Liver (tissue), 9 donors: ENCODE measurements around the gene GMCL1. TPM values are rescaled to one million over a fixed set of nuclear protein-coding genes. Genes with fewer than 3 reads are reported as not detected.

Experiments used
- DNase-seq: peaks from one replicate; pipeline ENCODE4 v3.0.0-alpha.2; 2017; ENCODE audit warnings: low spot score
- H3K27ac ChIP-seq, 2 donors: one replicate each; pipeline ENCODE4 v1.7.0; 2013; ENCODE audit warnings: inconsistent platforms in 2 of 2, low read length in 2 of 2, control low read depth in 1 of 2, low read depth in 1 of 2, mild to moderate bottlenecking in 1 of 2
- H3K27me3 ChIP-seq, 4 donors: one replicate each; pipeline versions ENCODE4 v1.6.1 to v1.7.0; 2013; ENCODE audit warnings: low read length in 3 of 4, inconsistent platforms in 1 of 4, mild to moderate bottlenecking in 1 of 4, moderate library complexity in 1 of 4; ENCODE audit not compliant: control insufficient read depth in 4 of 4, insufficient read depth in 4 of 4
- H3K36me3 ChIP-seq, 4 donors: one replicate each; pipeline versions ENCODE4 v1.6.1 to v1.7.0; 2013; ENCODE audit warnings: low read length in 3 of 4, mild to moderate bottlenecking in 3 of 4, low read depth in 1 of 4, moderate library complexity in 1 of 4; ENCODE audit not compliant: control insufficient read depth in 4 of 4, insufficient read depth in 3 of 4
- H3K4me1 ChIP-seq, 4 donors: one replicate each; pipeline versions ENCODE4 v1.6.1 to v1.7.0; 2013; ENCODE audit warnings: low read length in 3 of 4, mild to moderate bottlenecking in 3 of 4, moderate library complexity in 1 of 4; ENCODE audit not compliant: control insufficient read depth in 4 of 4, insufficient read depth in 4 of 4
- H3K4me3 ChIP-seq, 3 donors: one replicate each; pipeline versions ENCODE4 v1.6.1 to v1.7.0; 2013; ENCODE audit warnings: low read length in 3 of 3, control low read depth in 1 of 3, low read depth in 1 of 3, mild to moderate bottlenecking in 1 of 3
- H3K9ac ChIP-seq, 2 donors: one replicate each; pipeline ENCODE4 v1.7.0; 2013; ENCODE audit warnings: low read length in 2 of 2, mild to moderate bottlenecking in 2 of 2, moderate library complexity in 2 of 2, control low read depth in 1 of 2, low read depth in 1 of 2
- H3K9me3 ChIP-seq, 4 donors: one replicate each; pipeline versions ENCODE4 v1.6.1 to v1.7.0; 2013; ENCODE audit warnings: low read length in 3 of 4; ENCODE audit not compliant: control insufficient read depth in 4 of 4
- CTCF ChIP-seq: fragments of 150-350 bp; IDR thresholded peaks from 2 replicates; pipeline ENCODE4 v1.5.1; 2017; ENCODE audit warnings: improper control_type of control experiment, low read depth, low read length; ENCODE audit not compliant: missing input control
- EGR1 ChIP-seq, 2 donors: IDR thresholded peaks; 2 replicates each; pipeline ENCODE4 v1.6.1; 2016 to 2018; ENCODE audit warnings: antibody characterized with exemption in 2 of 2, low read depth in 2 of 2
- FOXA1 ChIP-seq: IDR thresholded peaks from 2 replicates; pipeline ENCODE4 v1.6.1; 2016; ENCODE audit warnings: antibody characterized with exemption
- GABPA ChIP-seq, 2 donors: IDR thresholded peaks in 1 of 2; conservative IDR thresholded peaks in 1 of 2; 2 replicates each; pipeline ENCODE4 v1.6.1; 2016; ENCODE audit warnings: antibody characterized with exemption in 2 of 2, mild to moderate bottlenecking in 1 of 2, moderate library complexity in 1 of 2
- HNF4A ChIP-seq, 2 donors: conservative IDR thresholded peaks; 2 replicates each; pipeline ENCODE4 v1.6.1; 2016; ENCODE audit warnings: antibody characterized with exemption in 2 of 2, mild to moderate bottlenecking in 2 of 2
- JUND ChIP-seq, 2 donors: IDR thresholded peaks; 2 replicates each; pipeline ENCODE4 v1.6.1; 2016; ENCODE audit warnings: antibody characterized with exemption in 2 of 2
- MAX ChIP-seq: IDR thresholded peaks from 2 replicates; pipeline ENCODE4 v1.6.1; 2016; ENCODE audit warnings: antibody characterized with exemption
- RAD21 ChIP-seq, 2 donors: IDR thresholded peaks; 2 replicates each; pipeline ENCODE4 v1.6.1; 2016; ENCODE audit warnings: antibody characterized with exemption in 2 of 2, mild to moderate bottlenecking in 2 of 2
- REST ChIP-seq: IDR thresholded peaks from 2 replicates; pipeline ENCODE4 v1.6.1; 2016; ENCODE audit warnings: antibody characterized with exemption, mild to moderate bottlenecking
- RXRA ChIP-seq, 2 donors: IDR thresholded peaks; 2 replicates each; pipeline ENCODE4 v1.6.1; 2017 to 2018; ENCODE audit warnings: antibody characterized with exemption in 2 of 2, mild to moderate bottlenecking in 1 of 2
- TAF1 ChIP-seq: conservative IDR thresholded peaks from 2 replicates; pipeline ENCODE4 v1.6.1; 2016; ENCODE audit warnings: antibody characterized with exemption, mild to moderate bottlenecking
- YY1 ChIP-seq: IDR thresholded peaks from 2 replicates; pipeline ENCODE4 v1.6.1; 2016; ENCODE audit warnings: antibody characterized with exemption, mild to moderate bottlenecking
- ZBTB33 ChIP-seq: IDR thresholded peaks from 2 replicates; pipeline ENCODE4 v1.6.1; 2016; ENCODE audit warnings: antibody characterized with exemption
- WGBS: extraction: QIAGEN DNeasy Blood & Tissue Kit; methylation state at CpG from one replicate; pipeline ENCODE4 v1.1.7; 2013; 5-methylcytosine and 5-hydroxymethylcytosine counted together
- polyA plus RNA-seq, 2 donors: library from polyadenylated mRNA; stranded (reverse) in 1 of 2; unstranded in 1 of 2; fragments of 200-250 nt in 1 of 2; fragments of >200 nt in 1 of 2; fragmentation: Nextera tagmentation in 1 of 2; extraction: Ambion mirVana in 1 of 2; gene quantifications; one replicate each; pipeline versions ENCODE4 v1.2.1 to v1.2.3, GENCODE V29; 2013 to 2015
- total RNA-seq, 2 donors: library from RNA; depleted of rRNA; stranded (reverse); fragments of >200 nt; gene quantifications; one replicate each; pipeline ENCODE4 v1.2.3, GENCODE V29; 2014
- donor health status: healthy.
- donor health status: healthy.
- donor health status: healthy.
- donor health status: healthy.
- donor health status: healthy.

Gene GMCL1
- total and polyA plus RNA-seq, 4 donors = 5.0 to 11.2 (median 7.0) TPM

- no peak for TF ChIP-seq ZBTB33
These were observed 21.5 kb upstream of the GMCL1 start (continued) for GRCh38 chr2:69807821-69808540.

- Histone ChIP-seq H3K9me3 (no peaks in the 10 kb centered on the region), H3K27me3 (no peaks in the 10 kb centered on the region), H3K4me3 (no peak overlapping the region), H3K36me3 (peaks cover 9 to 60% (median 48%) of the 10 kb centered on the region in 4 donors), H3K4me1 (peaks cover 0 to 3% (median 0%) of the 10 kb centered on the region in 4 donors), H3K27ac (no peak overlapping the region), H3K9ac (no peak overlapping the region)
- TF ChIP-seq FOXA1 = no peak
- no peak for TF ChIP-seq MAX
- no peak for TF ChIP-seq RAD21 (IDR thresholded peaks at IDR 0.05)
- no peak for TF ChIP-seq REST
- TF ChIP-seq GABPA (IDR thresholded peaks at IDR 0.05 in 1 of 2, conservative IDR thresholded peaks at IDR 0.05 in 1 of 2) = no peak
- no peak for TF ChIP-seq YY1
- TF ChIP-seq RXRA (IDR thresholded peaks at IDR 0.05) = no peak
- no peak for TF ChIP-seq CTCF
- TF ChIP-seq EGR1 (IDR thresholded peaks at IDR 0.05; ENCODE audit: low read depth in 2 of 2) = no peak
- no peak for TF ChIP-seq JUND (IDR thresholded peaks at IDR 0.05)
- TF ChIP-seq HNF4A (conservative IDR thresholded peaks at IDR 0.05) = no peak
- TF ChIP-seq TAF1 = no peak
- DNase-seq = no peak
- WGBS = 97% methylated on average over 6 of the region's 6 CpGs
These were observed 18.9 kb upstream of the GMCL1 start for GRCh38 chr2:69810550-69810949.
